HepG2 (cell line): ENCODE measurements around the gene DDRGK1. TPM values are rescaled to one million over a fixed set of nuclear protein-coding genes. Genes with fewer than 3 reads are reported as not detected.

Experiments used
- AGO1 ChIP-seq: fragments of 200-400 bp; formaldehyde crosslinking; IDR thresholded peaks from 2 replicates; pipeline ENCODE4 v1.6.1; 2017; ENCODE audit warnings: mild to moderate bottlenecking, low read depth, low read length, moderate library complexity; ENCODE audit not compliant: poor library complexity, severe bottlenecking
- NFKBIZ ChIP-seq: IDR thresholded peaks from 2 replicates; pipeline ENCODE4 v1.6.1; 2018; ENCODE audit warnings: missing genetic modification reagents, missing compliant biosample characterization
- PHB2 ChIP-seq: fragments of 450-650 bp; IDR thresholded peaks from 2 replicates; pipeline ENCODE4 v1.6.1; 2018; ENCODE audit not compliant: partially characterized antibody
- STAG1 ChIP-seq: sonication (generic); formaldehyde crosslinking; IDR thresholded peaks from 2 replicates; pipeline ENCODE4 v1.4.0; 2020; ENCODE audit warnings: missing genetic modification reagents
- TARDBP ChIP-seq: sonication (generic); formaldehyde crosslinking; IDR thresholded peaks from 2 replicates; pipeline ENCODE4 v1.8.0; 2022; ENCODE audit warnings: mild to moderate bottlenecking, missing genetic modification reagents
- U2AF2 ChIP-seq: fragments of 200-400 bp; formaldehyde crosslinking; IDR thresholded peaks from 2 replicates; pipeline ENCODE4 v1.6.1; 2017; ENCODE audit warnings: low read depth, mild to moderate bottlenecking, low read length
- ZBTB14 ChIP-seq: sonication (generic); formaldehyde crosslinking; IDR thresholded peaks from 2 replicates; pipeline ENCODE4 v1.4.0; 2020; ENCODE audit warnings: missing genetic modification reagents
- ZBTB44 ChIP-seq: sonication (generic); formaldehyde crosslinking; IDR thresholded peaks from 2 replicates; pipeline ENCODE4 v1.4.0; 2020; ENCODE audit warnings: missing genetic modification reagents
- ZNF180 ChIP-seq: sonication (generic); formaldehyde crosslinking; IDR thresholded peaks from 2 replicates; pipeline ENCODE4 v1.4.0; 2020; ENCODE audit warnings: low read depth, missing genetic modification reagents, borderline replicate concordance
- ZNF326 ChIP-seq: sonication (generic); formaldehyde crosslinking; IDR thresholded peaks from 2 replicates; pipeline ENCODE4 v1.4.0; 2020; ENCODE audit warnings: missing genetic modification reagents, borderline replicate concordance
- ZNF337 ChIP-seq: sonication (generic); formaldehyde crosslinking; IDR thresholded peaks from 2 replicates; pipeline ENCODE4 v1.5.1; 2020; ENCODE audit warnings: missing genetic modification reagents, low read depth, mild to moderate bottlenecking, borderline replicate concordance
- ZNF687 ChIP-seq: sonication (generic); formaldehyde crosslinking; IDR thresholded peaks from 2 replicates; pipeline ENCODE4 v1.5.1; 2020; ENCODE audit warnings: mild to moderate bottlenecking, missing genetic modification reagents, moderate library complexity
- ZNF766 ChIP-seq: sonication (generic); formaldehyde crosslinking; IDR thresholded peaks from 2 replicates; pipeline ENCODE4 v1.5.0; 2020; ENCODE audit warnings: missing genetic modification reagents, borderline replicate concordance
- polyA plus RNA-seq, 8 experiments: library from polyadenylated mRNA; depleted of rRNA in 3 of 8; stranded (reverse) in 7 of 8; unstranded in 1 of 8; fragments of >200 nt; fragmentation: Illumina TruSeq in 4 of 8; extraction: Trizol in 4 of 8; gene quantifications; 2 replicates each; pipeline versions ENCODE4 v1.2.1 to v1.2.3, GENCODE V29; 2011 to 2016; ENCODE audit warnings: low read depth in 4 of 8, missing spikeins in 1 of 8, mixed read lengths in 1 of 8; ENCODE audit not compliant: insufficient read depth in 1 of 8
- total RNA-seq, 5 experiments: library from RNA; depleted of rRNA; stranded (reverse); fragments of >200 nt; fragmentation: Illumina TruSeq; extraction: Trizol; gene quantifications; 2 replicates each; pipeline ENCODE4 v1.2.3, GENCODE V29; 2016; ENCODE audit warnings: low read depth in 1 of 5
- TF ChIP-seq, protein P1 (sequence below): sonication (generic); formaldehyde crosslinking; IDR thresholded peaks from 2 replicates; pipeline ENCODE4 v1.4.0; 2020; ENCODE audit warnings: missing genetic modification reagents
- TF ChIP-seq, protein P2 (sequence below): sonication (generic); formaldehyde crosslinking; conservative IDR thresholded peaks from 2 replicates; pipeline ENCODE4 v1.4.0; 2020; ENCODE audit warnings: mild to moderate bottlenecking, missing genetic modification reagents, moderate library complexity

DDRGK1 gene
- total and polyA plus RNA-seq, 2 of the 13 experiments (the other 11 are each of a cell fraction or from before 2014, with no cell fraction given) = 96.7 to 149 TPM

DNA sequence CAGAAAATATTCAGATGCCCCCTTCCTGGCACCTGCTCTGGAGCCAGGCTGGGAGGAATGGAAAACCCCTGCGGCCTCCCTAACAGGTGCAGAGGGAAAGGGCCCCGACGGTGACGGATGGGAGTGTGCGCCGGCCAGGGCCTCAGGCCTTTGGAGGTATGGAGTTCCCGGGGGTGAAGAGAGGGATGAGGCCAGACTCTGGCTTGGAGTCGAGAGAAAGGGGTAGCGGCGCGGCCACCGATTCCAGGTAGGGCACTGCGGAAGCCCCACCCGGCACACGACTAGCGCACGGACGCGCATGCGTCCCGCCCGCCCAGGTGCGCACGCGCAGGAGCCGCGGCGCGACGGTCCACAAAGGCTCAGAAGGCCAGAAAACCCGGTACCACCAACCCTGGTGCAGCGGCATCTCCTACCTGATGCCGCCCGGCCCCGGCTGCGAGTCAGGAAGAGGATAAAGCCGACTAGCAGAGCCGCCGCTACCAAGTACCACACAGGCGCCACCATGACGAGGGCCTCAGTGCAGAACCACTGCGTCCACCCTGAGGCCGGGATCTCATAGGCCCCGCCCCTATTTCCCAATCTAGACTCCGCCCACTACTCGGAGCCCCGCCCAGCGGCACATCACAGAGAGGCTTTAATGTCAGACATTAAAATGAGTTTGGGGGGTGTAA is at the start of gene DDRGK1 (continued):
- TF ChIP-seq, protein P1, sequence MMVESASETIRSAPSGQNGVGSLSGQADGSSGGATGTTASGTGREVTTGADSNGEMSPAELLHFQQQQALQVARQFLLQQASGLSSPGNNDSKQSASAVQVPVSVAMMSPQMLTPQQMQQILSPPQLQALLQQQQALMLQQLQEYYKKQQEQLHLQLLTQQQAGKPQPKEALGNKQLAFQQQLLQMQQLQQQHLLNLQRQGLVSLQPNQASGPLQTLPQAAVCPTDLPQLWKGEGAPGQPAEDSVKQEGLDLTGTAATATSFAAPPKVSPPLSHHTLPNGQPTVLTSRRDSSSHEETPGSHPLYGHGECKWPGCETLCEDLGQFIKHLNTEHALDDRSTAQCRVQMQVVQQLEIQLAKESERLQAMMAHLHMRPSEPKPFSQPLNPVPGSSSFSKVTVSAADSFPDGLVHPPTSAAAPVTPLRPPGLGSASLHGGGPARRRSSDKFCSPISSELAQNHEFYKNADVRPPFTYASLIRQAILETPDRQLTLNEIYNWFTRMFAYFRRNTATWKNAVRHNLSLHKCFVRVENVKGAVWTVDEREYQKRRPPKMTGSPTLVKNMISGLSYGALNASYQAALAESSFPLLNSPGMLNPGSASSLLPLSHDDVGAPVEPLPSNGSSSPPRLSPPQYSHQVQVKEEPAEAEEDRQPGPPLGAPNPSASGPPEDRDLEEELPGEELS (CRISPR knock-in tag) = no peak; the same call in 1 of the 2 replicates
- TF ChIP-seq ZNF687 (CRISPR knock-in tag) (peak; percentile 93), ZBTB44 (CRISPR knock-in tag) (no peak; the same call in 1 of the 2 replicates), ZNF766 (CRISPR knock-in tag) (peak; percentile 96), ZNF180 (CRISPR knock-in tag) (0 out of 2 replicates have a peak, but pooled peaks have one; percentile 54), ZNF337 (CRISPR knock-in tag) (no peak), AGO1 (peak; percentile 71), TARDBP (CRISPR knock-in tag) (peak; percentile 81), STAG1 (CRISPR knock-in tag) (no peak; the same call in 1 of the 2 replicates), NFKBIZ (CRISPR knock-in tag) (peak; percentile 73; the same call in 1 of the 2 replicates), PHB2 (no peak), ZBTB14 (CRISPR knock-in tag) (0 out of 2 replicates have a peak, but pooled peaks have one; percentile 52), U2AF2 (no peak), ZNF326 (CRISPR knock-in tag) (0 out of 2 replicates have a peak, but pooled peaks have one; percentile 79)
- TF ChIP-seq, protein P2, sequence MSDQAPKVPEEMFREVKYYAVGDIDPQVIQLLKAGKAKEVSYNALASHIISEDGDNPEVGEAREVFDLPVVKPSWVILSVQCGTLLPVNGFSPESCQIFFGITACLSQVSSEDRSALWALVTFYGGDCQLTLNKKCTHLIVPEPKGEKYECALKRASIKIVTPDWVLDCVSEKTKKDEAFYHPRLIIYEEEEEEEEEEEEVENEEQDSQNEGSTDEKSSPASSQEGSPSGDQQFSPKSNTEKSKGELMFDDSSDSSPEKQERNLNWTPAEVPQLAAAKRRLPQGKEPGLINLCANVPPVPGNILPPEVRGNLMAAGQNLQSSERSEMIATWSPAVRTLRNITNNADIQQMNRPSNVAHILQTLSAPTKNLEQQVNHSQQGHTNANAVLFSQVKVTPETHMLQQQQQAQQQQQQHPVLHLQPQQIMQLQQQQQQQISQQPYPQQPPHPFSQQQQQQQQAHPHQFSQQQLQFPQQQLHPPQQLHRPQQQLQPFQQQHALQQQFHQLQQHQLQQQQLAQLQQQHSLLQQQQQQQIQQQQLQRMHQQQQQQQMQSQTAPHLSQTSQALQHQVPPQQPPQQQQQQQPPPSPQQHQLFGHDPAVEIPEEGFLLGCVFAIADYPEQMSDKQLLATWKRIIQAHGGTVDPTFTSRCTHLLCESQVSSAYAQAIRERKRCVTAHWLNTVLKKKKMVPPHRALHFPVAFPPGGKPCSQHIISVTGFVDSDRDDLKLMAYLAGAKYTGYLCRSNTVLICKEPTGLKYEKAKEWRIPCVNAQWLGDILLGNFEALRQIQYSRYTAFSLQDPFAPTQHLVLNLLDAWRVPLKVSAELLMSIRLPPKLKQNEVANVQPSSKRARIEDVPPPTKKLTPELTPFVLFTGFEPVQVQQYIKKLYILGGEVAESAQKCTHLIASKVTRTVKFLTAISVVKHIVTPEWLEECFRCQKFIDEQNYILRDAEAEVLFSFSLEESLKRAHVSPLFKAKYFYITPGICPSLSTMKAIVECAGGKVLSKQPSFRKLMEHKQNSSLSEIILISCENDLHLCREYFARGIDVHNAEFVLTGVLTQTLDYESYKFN = peak; percentile 71
